ENCODE data around the gene PGD. TPM values are rescaled to one million over a fixed set of nuclear protein-coding genes. Genes with fewer than 3 reads are reported as not detected.
A peak's percentile ranks its signal among the peaks of the same experiment; 100 is the strongest.

The PGD gene
- total RNA-seq, 1 donor from 2014 or later: 199 TPM

GRCh38 chr1:10379676-10380075, 19.2 kb upstream of the PGD start:
- peaks cover 49% of the 10 kb centered on the region for H3K4me1 Mint-ChIP-seq (ENCODE audit: unreplicated experiment)
- TF ChIP-seq, protein P1, sequence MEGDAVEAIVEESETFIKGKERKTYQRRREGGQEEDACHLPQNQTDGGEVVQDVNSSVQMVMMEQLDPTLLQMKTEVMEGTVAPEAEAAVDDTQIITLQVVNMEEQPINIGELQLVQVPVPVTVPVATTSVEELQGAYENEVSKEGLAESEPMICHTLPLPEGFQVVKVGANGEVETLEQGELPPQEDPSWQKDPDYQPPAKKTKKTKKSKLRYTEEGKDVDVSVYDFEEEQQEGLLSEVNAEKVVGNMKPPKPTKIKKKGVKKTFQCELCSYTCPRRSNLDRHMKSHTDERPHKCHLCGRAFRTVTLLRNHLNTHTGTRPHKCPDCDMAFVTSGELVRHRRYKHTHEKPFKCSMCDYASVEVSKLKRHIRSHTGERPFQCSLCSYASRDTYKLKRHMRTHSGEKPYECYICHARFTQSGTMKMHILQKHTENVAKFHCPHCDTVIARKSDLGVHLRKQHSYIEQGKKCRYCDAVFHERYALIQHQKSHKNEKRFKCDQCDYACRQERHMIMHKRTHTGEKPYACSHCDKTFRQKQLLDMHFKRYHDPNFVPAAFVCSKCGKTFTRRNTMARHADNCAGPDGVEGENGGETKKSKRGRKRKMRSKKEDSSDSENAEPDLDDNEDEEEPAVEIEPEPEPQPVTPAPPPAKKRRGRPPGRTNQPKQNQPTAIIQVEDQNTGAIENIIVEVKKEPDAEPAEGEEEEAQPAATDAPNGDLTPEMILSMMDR (IDR thresholded peaks at IDR 0.05): no peak
- no peak for DNase-seq (ENCODE audit: extremely low spot score, unreplicated experiment)
- H3K9me3 Mint-ChIP-seq (ENCODE audit: unreplicated experiment): no peaks in the 10 kb centered on the region
- peaks cover 20% of the 10 kb centered on the region for H3K36me3 Mint-ChIP-seq (ENCODE audit: unreplicated experiment)
- H3K4me3 Mint-ChIP-seq (ENCODE audit: unreplicated experiment): no peak overlapping the region
- no peaks in the 10 kb centered on the region for H3K27me3 Mint-ChIP-seq (ENCODE audit: unreplicated experiment)
- H3K27ac Mint-ChIP-seq (ENCODE audit: unreplicated experiment): peak overlapping the region; percentile 86

DNA sequence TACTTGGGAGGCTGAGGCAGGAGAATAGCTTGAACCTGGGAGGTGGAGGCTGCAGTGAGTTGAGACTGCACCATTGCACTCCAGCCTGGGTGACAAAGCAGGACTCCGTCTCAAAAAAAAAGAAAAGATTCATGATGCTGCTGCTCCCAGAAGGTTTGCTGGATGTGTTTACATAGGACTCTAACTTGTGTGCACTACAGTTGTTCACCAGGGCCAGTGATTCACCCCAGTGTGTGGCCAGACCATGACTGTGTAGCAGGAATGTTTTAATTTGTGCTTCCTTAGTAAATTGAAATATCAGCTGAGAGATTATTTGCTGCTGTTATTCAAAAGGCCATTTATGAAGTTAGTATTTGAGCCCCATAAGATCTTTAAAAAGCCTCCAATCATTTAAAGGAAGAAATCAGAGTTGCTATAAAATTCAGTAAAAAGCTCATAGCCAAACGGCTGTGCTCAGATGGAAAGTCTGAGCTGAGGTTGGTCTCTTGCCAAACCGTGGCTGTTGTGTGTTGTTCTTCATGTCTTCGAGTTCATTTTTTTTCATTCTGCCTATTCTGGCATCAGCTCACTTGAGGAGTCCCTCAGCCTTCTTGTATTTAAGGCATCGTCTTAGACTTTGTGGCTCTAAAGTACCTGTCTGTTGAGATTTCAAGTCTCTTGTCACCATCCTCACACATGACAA, 18.1 kb upstream of the PGD start:
- Mint-ChIP-seq H3K27ac (ENCODE audit: unreplicated experiment) (peak overlapping the region; percentile 86), H3K9me3 (ENCODE audit: unreplicated experiment) (no peaks in the 10 kb centered on the region), H3K36me3 (ENCODE audit: unreplicated experiment) (peaks cover 17% of the 10 kb centered on the region), H3K4me1 (ENCODE audit: unreplicated experiment) (peaks cover 52% of the 10 kb centered on the region), H3K27me3 (ENCODE audit: unreplicated experiment) (no peaks in the 10 kb centered on the region), H3K4me3 (ENCODE audit: unreplicated experiment) (no peak overlapping the region)
- DNase-seq (ENCODE audit: extremely low spot score, unreplicated experiment): no peak
- TF ChIP-seq, protein P1 (IDR thresholded peaks at IDR 0.05): no peak

- Mint-ChIP-seq H3K4me3 (ENCODE audit: unreplicated experiment) (no peak overlapping the region), H3K36me3 (ENCODE audit: unreplicated experiment) (peaks cover 13% of the 10 kb centered on the region), H3K4me1 (ENCODE audit: unreplicated experiment) (peaks cover 43% of the 10 kb centered on the region), H3K27ac (ENCODE audit: unreplicated experiment) (no peak overlapping the region), H3K27me3 (ENCODE audit: unreplicated experiment) (no peaks in the 10 kb centered on the region), H3K9me3 (ENCODE audit: unreplicated experiment) (no peaks in the 10 kb centered on the region)
- TF ChIP-seq, protein P1 (IDR thresholded peaks at IDR 0.05): no peak
- DNase-seq (ENCODE audit: extremely low spot score, unreplicated experiment): no peak
These were observed 15.2 kb upstream of the PGD start for GRCh38 chr1:10383630-10384029.

- Mint-ChIP-seq H3K27me3 (ENCODE audit: unreplicated experiment) (no peaks in the 10 kb centered on the region), H3K36me3 (ENCODE audit: unreplicated experiment) (peaks cover 13% of the 10 kb centered on the region), H3K27ac (ENCODE audit: unreplicated experiment) (peak overlapping the region; percentile 8), H3K4me1 (ENCODE audit: unreplicated experiment) (peaks cover 40% of the 10 kb centered on the region), H3K9me3 (ENCODE audit: unreplicated experiment) (no peaks in the 10 kb centered on the region), H3K4me3 (ENCODE audit: unreplicated experiment) (no peak overlapping the region)
- TF ChIP-seq, protein P1 (IDR thresholded peaks at IDR 0.05): no peak
- no peak for DNase-seq (ENCODE audit: extremely low spot score, unreplicated experiment)
These were observed 14.6 kb upstream of the PGD start for GRCh38 chr1:10384219-10384618.

- TF ChIP-seq, protein P1 (IDR thresholded peaks at IDR 0.05): no peak
- DNase-seq (ENCODE audit: extremely low spot score, unreplicated experiment): no peak
- Mint-ChIP-seq H3K27ac (ENCODE audit: unreplicated experiment) (peak overlapping the region; percentile 93), H3K36me3 (ENCODE audit: unreplicated experiment) (peaks cover 14% of the 10 kb centered on the region), H3K9me3 (ENCODE audit: unreplicated experiment) (no peaks in the 10 kb centered on the region), H3K27me3 (ENCODE audit: unreplicated experiment) (no peaks in the 10 kb centered on the region), H3K4me1 (ENCODE audit: unreplicated experiment) (peaks cover 23% of the 10 kb centered on the region), H3K4me3 (ENCODE audit: unreplicated experiment) (peak overlapping the region; percentile 53)
These were observed 11.8 kb upstream of the PGD start for GRCh38 chr1:10386761-10387676.

Data from osteocyte (in vitro differentiated cells).